ENCODE results near the gene ZNF30. TPM values are rescaled to one million over a fixed set of nuclear protein-coding genes. Genes with fewer than 3 reads are reported as not detected.
A peak's percentile ranks its signal among the peaks of the same experiment; 100 is the strongest.
"Not testable (repeated sequence)": the region's sequence is repeated elsewhere in the genome, so short reads cannot be mapped to it uniquely, and the experiment has no call there.

Gene ZNF30
- total RNA-seq, 2 donors from 2014 or later, result 4.6 to 6.8 TPM

GRCh38 chr19:34963573-34964406 lies 37.1 kb downstream of the ZNF30 start, which contains the start of gene ZNF792:
Gene ZNF792 (minus strand): TSS chr19:34964229. CDS start chr19:34963662, 567 bp downstream.
- H3K9ac ChIP-seq (ENCODE audit: extremely low read depth, low read length, poor library complexity, severe bottlenecking), result peak within 1 kb of the TSS; percentile 80
- peak within 1 kb of the TSS; percentile 85 for H3K4me3 Mint-ChIP-seq
- DNase-seq, result peak; percentile 91
- no peak for TF ChIP-seq CTCF (conservative IDR thresholded peaks at IDR 0.05)
- H3K9me3 ChIP-seq (ENCODE audit: control insufficient read depth, low read length), result peaks cover 69% of the 10 kb centered on the region
- peak within 1 kb of the TSS; percentile 99 for H3K4me3 ChIP-seq (ENCODE audit: low read length)
- H3K36me3 Mint-ChIP-seq (ENCODE audit: low read depth), result peaks cover 42% of the 10 kb centered on the region
- 2% methylated on average over 40 to 78 of the region's 78 CpGs for WGBS, 2 experiments (ENCODE audit: insufficient coverage in 1 of 2, insufficient read length in 1 of 2)
- H3K4me1 ChIP-seq (ENCODE audit: control insufficient read depth, insufficient read depth, low read length), result no peaks in the 10 kb centered on the region
- H3K4me1 Mint-ChIP-seq, result peaks cover 10% of the 10 kb centered on the region
- H3K27me3 ChIP-seq (ENCODE audit: control insufficient read depth, insufficient read depth, low read length, poor library complexity, severe bottlenecking), result no peaks in the 10 kb centered on the region
- no peak within 1 kb of the TSS for H3K27ac ChIP-seq (ENCODE audit: low read depth, low read length)
- peak within 1 kb of the TSS; percentile 82 for H3K27ac Mint-ChIP-seq
- peaks cover 86% of the 10 kb centered on the region for H3K9me3 Mint-ChIP-seq
- H3K27me3 Mint-ChIP-seq (ENCODE audit: insufficient read depth), result peaks cover 6% of the 10 kb centered on the region
- peaks cover 35% of the 10 kb centered on the region for H3K36me3 ChIP-seq (ENCODE audit: control insufficient read depth, insufficient read depth, low read length)

GRCh38 chr19:34964598-34964997 lies 37.9 kb downstream of the ZNF30 start:
- 58 to 64% methylated on average over 5 to 6 of the region's 6 CpGs for WGBS, 2 experiments (ENCODE audit: insufficient coverage in 1 of 2, insufficient read length in 1 of 2)
- Histone ChIP-seq H3K9ac (ENCODE audit: extremely low read depth, low read length, poor library complexity, severe bottlenecking) (no peak overlapping the region), H3K27ac (ENCODE audit: low read depth, low read length) (no peak overlapping the region), H3K9me3 (ENCODE audit: control insufficient read depth, low read length) (peaks cover 65% of the 10 kb centered on the region), H3K4me3 (ENCODE audit: low read length) (peak overlapping the region; percentile 99), H3K4me1 (ENCODE audit: control insufficient read depth, insufficient read depth, low read length) (no peaks in the 10 kb centered on the region), H3K36me3 (ENCODE audit: control insufficient read depth, insufficient read depth, low read length) (peaks cover 27% of the 10 kb centered on the region), H3K27me3 (ENCODE audit: control insufficient read depth, insufficient read depth, low read length, poor library complexity, severe bottlenecking) (no peaks in the 10 kb centered on the region)
- Mint-ChIP-seq H3K27ac (no peak overlapping the region), H3K9me3 (peaks cover 83% of the 10 kb centered on the region), H3K4me3 (peak overlapping the region; percentile 85), H3K4me1 (peaks cover 10% of the 10 kb centered on the region), H3K36me3 (ENCODE audit: low read depth) (peaks cover 34% of the 10 kb centered on the region), H3K27me3 (ENCODE audit: insufficient read depth) (peaks cover 6% of the 10 kb centered on the region)
- no peak for DNase-seq
- TF ChIP-seq CTCF (conservative IDR thresholded peaks at IDR 0.05), result no peak

- Mint-ChIP-seq H3K9me3 (peaks cover 83% of the 10 kb centered on the region), H3K36me3 (ENCODE audit: low read depth) (peaks cover 25% of the 10 kb centered on the region)
- 84 to 86% methylated on average over 1 to 5 of the region's 5 CpGs for WGBS, 2 experiments (ENCODE audit: insufficient coverage in 1 of 2, insufficient read length in 1 of 2)
These were observed 38.8 kb downstream of the ZNF30 start for GRCh38 chr19:34965505-34965904.

More at GRCh38 chr19:34965505-34965904, 38.8 kb downstream of the ZNF30 start:
- H3K27me3 ChIP-seq (ENCODE audit: control insufficient read depth, insufficient read depth, low read length, poor library complexity, severe bottlenecking); H3K9ac ChIP-seq (ENCODE audit: extremely low read depth, low read length, poor library complexity, severe bottlenecking); H3K27ac Mint-ChIP-seq; H3K27ac ChIP-seq (ENCODE audit: low read depth, low read length); DNase-seq; H3K4me3 Mint-ChIP-seq; H3K4me1 ChIP-seq (ENCODE audit: control insufficient read depth, insufficient read depth, low read length); H3K27me3 Mint-ChIP-seq (ENCODE audit: insufficient read depth); H3K4me3 ChIP-seq (ENCODE audit: low read length): not testable (repeated sequence)
- peaks cover 10% of the 10 kb centered on the region for H3K4me1 Mint-ChIP-seq
- peaks cover 65% of the 10 kb centered on the region for H3K9me3 ChIP-seq (ENCODE audit: control insufficient read depth, low read length)
- H3K36me3 ChIP-seq (ENCODE audit: control insufficient read depth, insufficient read depth, low read length), result peaks cover 18% of the 10 kb centered on the region

Measured in endodermal cell (in vitro differentiated cells).